Spleen (tissue), 11 donors: ENCODE results near the gene TSC1. TPM values are rescaled to one million over a fixed set of nuclear protein-coding genes. Genes with fewer than 3 reads are reported as not detected.

Source experiments
- DNase-seq: peaks from one replicate; pipeline ENCODE4 v3.0.0-alpha.2; 2020
- H3K27ac ChIP-seq, 8 donors: fragments of 200-600 bp; sonication (generic) in 7 of 8; 1 replicate in 4 of 8; 2 replicates in 4 of 8; pipeline versions ENCODE4 v1.5.0 to v1.8.0; 2016 to 2021; ENCODE audit warnings: inconsistent platforms in 4 of 8, mild to moderate bottlenecking in 4 of 8, moderate library complexity in 1 of 8
- H3K27me3 ChIP-seq, 7 donors: fragments of 200-600 bp; sonication (generic) in 6 of 7; replicated peaks in 1 of 7; 1 replicate in 4 of 7; 2 replicates in 3 of 7; pipeline versions ENCODE4 v1.5.0 to v1.8.0; 2016 to 2021; ENCODE audit warnings: inconsistent platforms in 3 of 7, mild to moderate bottlenecking in 1 of 7
- H3K36me3 ChIP-seq, 6 donors: fragments of 200-600 bp; sonication (generic) in 5 of 6; 1 replicate in 4 of 6; 2 replicates in 2 of 6; pipeline versions ENCODE4 v1.5.0 to v1.8.0; 2016 to 2021; ENCODE audit warnings: inconsistent platforms in 2 of 6
- H3K4me1 ChIP-seq, 6 donors: fragments of 200-600 bp; sonication (generic) in 5 of 6; 1 replicate in 3 of 6; 2 replicates in 3 of 6; pipeline versions ENCODE4 v1.5.0 to v1.8.0; 2016 to 2021; ENCODE audit warnings: inconsistent platforms in 3 of 6
- H3K4me3 ChIP-seq, 8 donors: fragments of 200-600 bp; sonication (generic) in 7 of 8; 1 replicate in 4 of 8; 2 replicates in 4 of 8; pipeline versions ENCODE4 v1.5.0 to v1.8.0; 2016 to 2021; ENCODE audit warnings: inconsistent platforms in 4 of 8, mild to moderate bottlenecking in 4 of 8, moderate library complexity in 2 of 8
- H3K9me3 ChIP-seq, 8 donors: fragments of 200-600 bp; sonication (generic) in 7 of 8; 1 replicate in 4 of 8; 2 replicates in 4 of 8; pipeline versions ENCODE4 v1.5.0 to v1.8.0; 2016 to 2021; ENCODE audit warnings: inconsistent platforms in 4 of 8
- POLR2A ChIP-seq, 3 donors: fragments of 450-650 bp; IDR thresholded peaks; one replicate each; pipeline ENCODE4 v1.5.1; 2017; ENCODE audit warnings: antibody characterized with exemption in 3 of 3, mild to moderate bottlenecking in 1 of 3
- POLR2AphosphoS5 ChIP-seq, 3 donors: sonication (generic); formaldehyde crosslinking; IDR thresholded peaks; one replicate each; pipeline ENCODE4 v1.5.1; 2017; ENCODE audit warnings: antibody characterized with exemption in 3 of 3
- WGBS, 5 donors: extraction: QIAGEN DNeasy Blood & Tissue Kit in 3 of 5; methylation state at CpG; one replicate each; pipeline versions ENCODE4 v1.1.5 to v1.1.7; 2013 to 2018; 5-methylcytosine and 5-hydroxymethylcytosine counted together
- intact Hi-C: fragments of 100-400 bp; cut with DNase I; formaldehyde crosslinking; loops from one replicate; pipeline ENCODE4 v1.15.0; 2023; ENCODE audit warnings: low total_unique reads
- polyA plus RNA-seq, 3 donors: library from polyadenylated mRNA; stranded (reverse); fragments of 200-250 nt; gene quantifications; one replicate each; pipeline ENCODE4 v1.2.1, GENCODE V29; 2013
- total RNA-seq, 7 donors: library from RNA; depleted of rRNA in 3 of 7; stranded (reverse); fragments of >200 nt in 3 of 7; fragmentation: NEBNext Ultra II Directional in 4 of 7; extraction: Animal tissue kit (Norgen Biotek cat#: 25700) in 4 of 7; gene quantifications; one replicate each; pipeline versions ENCODE4 v1.1.0 to v1.2.1, GENCODE V29; 2016 to 2021
- TF ChIP-seq, protein P1 (sequence below), 11 experiments: fragments of 200-600 bp in 7 of 11; fragments of 450-650 bp in 4 of 11; sonication (generic) in 4 of 11; IDR thresholded peaks in 8 of 11; conservative IDR thresholded peaks in 3 of 11; 1 replicate in 7 of 11; 2 replicates in 4 of 11; pipeline versions ENCODE4 v1.4.0 to v1.8.0; 2016 to 2021; ENCODE audit warnings: antibody characterized with exemption in 11 of 11, inconsistent platforms in 4 of 11, mild to moderate bottlenecking in 1 of 11
- donor health status: healthy with polysubstance abuse.
- donor health status: DM: no; HTN: no; CAD: no; lungs with moderate emphysema.
- donor health status: DM: no; HTN: no; CAD: no.
- donor health status: Bipolar disorder and iron deficiency.
- donor health status: healthy.
- donor health status: DM: no; HTN: no; CAD: no.
- donor health status: DM: yes; HTN: yes; CAD: no.

The TSC1 gene
- total and polyA plus RNA-seq, 10 donors: 6.9 to 80.6 (median 51.6) TPM

DNA sequence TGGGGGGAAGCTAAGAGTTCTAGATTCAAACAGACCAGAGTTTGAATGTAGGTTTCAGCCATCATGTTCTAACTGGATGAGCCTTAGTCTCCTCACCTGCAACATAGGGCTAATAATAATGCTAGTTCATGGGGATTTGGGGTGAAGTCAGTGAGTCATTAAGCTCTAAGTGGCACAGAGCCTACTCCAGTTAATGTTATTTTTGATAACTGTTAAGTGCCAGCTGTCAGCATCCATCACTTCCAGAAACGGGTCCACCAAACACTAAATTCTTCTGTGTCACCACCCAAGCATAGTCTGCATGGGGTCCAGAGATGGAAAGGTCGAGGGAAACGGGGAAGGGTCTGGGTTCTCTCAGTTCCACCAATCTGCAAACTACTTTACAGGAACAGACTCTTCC, 1.8 kb upstream of the TSC1 start:
- H3K27ac ChIP-seq: no peak overlapping the region
- intact Hi-C loops: no loop called here
- no peak for DNase-seq

DNA sequence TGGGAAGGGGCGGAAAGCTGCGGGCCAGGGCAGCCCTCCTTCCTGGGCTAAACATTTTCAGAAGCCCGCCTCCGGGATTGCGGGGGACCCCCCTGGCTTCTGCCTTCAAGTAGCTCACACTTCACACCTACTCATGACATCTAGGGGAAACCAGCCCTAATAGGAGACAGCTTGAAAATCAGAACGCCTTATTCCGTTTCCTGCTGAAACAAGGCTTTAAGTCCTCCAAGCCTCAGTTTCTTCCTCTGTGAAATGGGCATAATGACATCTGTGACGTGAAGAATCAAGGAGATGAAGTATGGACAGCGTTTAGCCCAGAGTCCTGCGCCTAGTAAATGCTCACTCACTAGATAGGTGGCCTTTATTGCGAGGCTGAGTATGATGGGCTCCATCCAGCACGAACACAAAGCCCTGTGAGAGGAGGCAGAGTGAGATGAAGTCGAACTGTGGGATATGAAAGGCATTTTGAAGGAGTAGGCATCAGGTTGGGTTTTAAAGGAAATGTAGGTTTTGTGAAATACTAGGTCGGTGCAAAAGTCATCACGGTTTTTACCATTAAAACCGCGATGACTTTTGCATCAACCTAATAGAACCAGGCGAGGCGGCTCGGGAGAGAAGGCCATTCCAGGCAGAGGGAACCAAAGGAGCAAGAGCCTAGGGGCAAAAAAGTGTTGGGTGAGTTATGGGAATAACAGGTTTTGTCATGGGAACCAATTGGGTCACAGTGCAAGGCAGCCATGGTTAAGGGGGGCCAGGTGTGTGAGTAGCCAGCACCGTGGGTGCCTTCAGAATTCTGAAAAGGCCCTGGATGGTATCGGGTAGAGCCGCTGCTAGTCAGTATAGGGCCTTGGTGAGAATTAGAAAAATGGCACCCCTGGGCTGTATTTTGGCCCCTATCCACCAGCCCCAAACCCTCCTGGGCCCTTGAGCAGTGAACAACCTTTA, 1.0 kb upstream of the TSC1 start:
- TF ChIP-seq POLR2A (IDR thresholded peaks at IDR 0.05): no peak
- TF ChIP-seq, protein P1, sequence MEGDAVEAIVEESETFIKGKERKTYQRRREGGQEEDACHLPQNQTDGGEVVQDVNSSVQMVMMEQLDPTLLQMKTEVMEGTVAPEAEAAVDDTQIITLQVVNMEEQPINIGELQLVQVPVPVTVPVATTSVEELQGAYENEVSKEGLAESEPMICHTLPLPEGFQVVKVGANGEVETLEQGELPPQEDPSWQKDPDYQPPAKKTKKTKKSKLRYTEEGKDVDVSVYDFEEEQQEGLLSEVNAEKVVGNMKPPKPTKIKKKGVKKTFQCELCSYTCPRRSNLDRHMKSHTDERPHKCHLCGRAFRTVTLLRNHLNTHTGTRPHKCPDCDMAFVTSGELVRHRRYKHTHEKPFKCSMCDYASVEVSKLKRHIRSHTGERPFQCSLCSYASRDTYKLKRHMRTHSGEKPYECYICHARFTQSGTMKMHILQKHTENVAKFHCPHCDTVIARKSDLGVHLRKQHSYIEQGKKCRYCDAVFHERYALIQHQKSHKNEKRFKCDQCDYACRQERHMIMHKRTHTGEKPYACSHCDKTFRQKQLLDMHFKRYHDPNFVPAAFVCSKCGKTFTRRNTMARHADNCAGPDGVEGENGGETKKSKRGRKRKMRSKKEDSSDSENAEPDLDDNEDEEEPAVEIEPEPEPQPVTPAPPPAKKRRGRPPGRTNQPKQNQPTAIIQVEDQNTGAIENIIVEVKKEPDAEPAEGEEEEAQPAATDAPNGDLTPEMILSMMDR (IDR thresholded peaks at IDR 0.05 in 8 of 11, conservative IDR thresholded peaks at IDR 0.05 in 3 of 11): no peak
- TF ChIP-seq POLR2AphosphoS5 (IDR thresholded peaks at IDR 0.05): no peak
- 63 to 67% (median 65%) methylated on average over 23 of the region's 23 CpGs for WGBS, 5 donors
- no peak for DNase-seq
- Histone ChIP-seq H3K27me3 (no peaks in the 10 kb centered on the region), H3K4me1 (peaks cover 15 to 38% (median 32%) of the 10 kb centered on the region in 6 donors), H3K9me3 (no peaks in the 10 kb centered on the region), H3K36me3 (no peaks in the 10 kb centered on the region), H3K4me3 (peak overlapping the region; percentile 70 to 100 (median 98)), H3K27ac (peak overlapping the region; percentile 95 to 100 (median 98))
- intact Hi-C loops: no loop called here

More for the DNA sequence above, 1.8 kb upstream of the TSC1 start:
- WGBS, 5 donors: 48 to 69% (median 64%) methylated on average over 3 of the region's 3 CpGs
- H3K4me1 ChIP-seq: peaks cover 15 to 38% (median 32%) of the 10 kb centered on the region in 6 donors
- no peaks in the 10 kb centered on the region for H3K9me3 ChIP-seq
- TF ChIP-seq POLR2A (IDR thresholded peaks at IDR 0.05): no peak
- TF ChIP-seq, protein P1 (IDR thresholded peaks at IDR 0.05 in 8 of 11, conservative IDR thresholded peaks at IDR 0.05 in 3 of 11): no peak
- TF ChIP-seq POLR2AphosphoS5 (IDR thresholded peaks at IDR 0.05): no peak
- H3K4me3 ChIP-seq: no peak overlapping the region
- H3K27me3 ChIP-seq: no peaks in the 10 kb centered on the region
- H3K36me3 ChIP-seq: no peaks in the 10 kb centered on the region

DNA sequence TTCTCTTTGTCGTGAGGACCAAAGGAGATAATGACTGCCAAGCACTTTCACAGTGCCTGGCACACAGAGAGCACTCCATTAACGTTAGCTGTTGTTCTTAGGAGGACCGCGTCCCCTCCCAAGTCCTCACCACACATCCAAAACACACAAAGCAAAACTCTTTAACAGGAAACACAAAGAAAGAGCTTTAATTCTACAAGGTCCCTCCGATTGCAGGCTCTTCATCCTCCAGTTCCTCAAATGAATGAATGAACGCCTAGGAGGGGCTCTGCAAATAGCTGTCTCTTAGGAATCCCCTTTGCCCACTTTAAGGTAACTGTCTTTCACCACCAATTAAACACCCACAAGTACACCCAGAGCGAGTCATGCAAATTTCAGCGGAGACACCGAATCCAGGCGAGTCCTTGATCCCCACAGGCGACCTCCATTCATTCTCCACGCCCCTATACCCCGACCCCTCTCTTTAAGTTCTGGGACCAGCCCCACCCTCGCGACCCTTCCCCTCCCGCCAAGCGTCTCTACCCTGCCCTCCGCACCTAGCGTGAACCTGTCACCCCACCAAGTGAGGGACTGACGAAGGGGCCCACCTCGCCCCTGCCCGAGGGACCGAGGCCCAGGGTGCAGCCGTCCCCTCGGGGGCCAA, 644 bp downstream of the TSC1 start:
- Histone ChIP-seq H3K9me3 (no peaks in the 10 kb centered on the region), H3K4me1 (peaks cover 15 to 38% (median 32%) of the 10 kb centered on the region in 6 donors), H3K27ac (peak overlapping the region in 7 of 8 donors; percentile 95 to 99 (median 98)), H3K27me3 (no peaks in the 10 kb centered on the region), H3K36me3 (no peaks in the 10 kb centered on the region), H3K4me3 (peak overlapping the region; percentile 70 to 100 (median 98))
- no peak for DNase-seq
- no peak for TF ChIP-seq POLR2A (IDR thresholded peaks at IDR 0.05)
- TF ChIP-seq POLR2AphosphoS5 (IDR thresholded peaks at IDR 0.05): no peak
- TF ChIP-seq, protein P1 (IDR thresholded peaks at IDR 0.05 in 8 of 11, conservative IDR thresholded peaks at IDR 0.05 in 3 of 11): no peak
- intact Hi-C loops: no loop called here
- 2 to 4% (median 3%) methylated on average over 23 to 25 of the region's 25 CpGs for WGBS, 5 donors
